ENCODE measurements around the gene DGKI. TPM values are rescaled to one million over a fixed set of nuclear protein-coding genes. Genes with fewer than 3 reads are reported as not detected.

Gene DGKI
- total RNA-seq, 1 experiment from 2014 or later: 0.41 TPM

- TF ChIP-seq EZH2 (IDR thresholded peaks at IDR 0.05; ENCODE audit: low read depth): no peak
- TF ChIP-seq CTCF (conservative IDR thresholded peaks at IDR 0.05): no peak
- Histone ChIP-seq H3K36me3 (ENCODE audit: low read depth) (0 out of 2 replicates have a peak, but pooled peaks cover 3% of the 10 kb centered on the region), H3K79me2 (ENCODE audit: low read depth) (no peaks in the 10 kb centered on the region), H3F3A (ENCODE audit: insufficient read depth, low read depth) (no peaks in the 10 kb centered on the region), H3K9me3 (ENCODE audit: insufficient read depth, low read depth) (no peaks in the 10 kb centered on the region), H4K20me1 (ENCODE audit: insufficient read depth) (no peaks in the 10 kb centered on the region), H3K4me3 (no peak overlapping the region), H2AFZ (no peak overlapping the region), H3K27ac (no peak overlapping the region), H3K4me2 (no peak overlapping the region), H3K9me2 (ENCODE audit: insufficient read depth) (no peaks in the 10 kb centered on the region), H3K4me1 (replicated peaks; ENCODE audit: insufficient read depth) (no peaks in the 10 kb centered on the region), H3K27me3 (ENCODE audit: insufficient read depth, low read depth) (no peaks in the 10 kb centered on the region)
- BruUV-seq (replicated peaks): no TSS peak
- no peak for DNase-seq
- intact Hi-C loops (cut with micrococcal nuclease; ENCODE audit: unreplicated experiment): no loop called here
- POLR2A ChIA-PET (ENCODE audit: unreplicated experiment): no interaction called here
- CTCF ChIA-PET: no interaction called here
These were observed 19.0 kb upstream of the DGKI start for GRCh38 chr7:137865764-137866163.

- BruUV-seq (replicated peaks): no TSS peak
- no peak overlapping the region for H2AFZ ChIP-seq
- H3K9me2 ChIP-seq (ENCODE audit: insufficient read depth): no peaks in the 10 kb centered on the region
- H3K27me3 ChIP-seq (ENCODE audit: insufficient read depth, low read depth): no peaks in the 10 kb centered on the region
- H3K27ac ChIP-seq: no peak overlapping the region
- CTCF ChIA-PET: no interaction called here
- POLR2A ChIA-PET (ENCODE audit: unreplicated experiment): no interaction called here
- intact Hi-C loops (cut with micrococcal nuclease; ENCODE audit: unreplicated experiment): no loop called here
- no peak for DNase-seq
- no peaks in the 10 kb centered on the region for H4K20me1 ChIP-seq (ENCODE audit: insufficient read depth)
- H3K79me2 ChIP-seq (ENCODE audit: low read depth): no peaks in the 10 kb centered on the region
- TF ChIP-seq EZH2 (IDR thresholded peaks at IDR 0.05; ENCODE audit: low read depth) (no peak), CTCF (conservative IDR thresholded peaks at IDR 0.05) (no peak)
- no peaks in the 10 kb centered on the region for H3K4me1 ChIP-seq (replicated peaks; ENCODE audit: insufficient read depth)
- 0 out of 2 replicates have a peak, but pooled peaks cover 3% of the 10 kb centered on the region for H3K36me3 ChIP-seq (ENCODE audit: low read depth)
- H3K9me3 ChIP-seq (ENCODE audit: insufficient read depth, low read depth): no peaks in the 10 kb centered on the region
- no peak overlapping the region for H3K4me2 ChIP-seq
- H3K4me3 ChIP-seq: no peak overlapping the region
- no peaks in the 10 kb centered on the region for H3F3A ChIP-seq (ENCODE audit: insufficient read depth, low read depth)
These were observed 16.2 kb upstream of the DGKI start for GRCh38 chr7:137862964-137863363.

- Histone ChIP-seq H3K36me3 (ENCODE audit: low read depth) (0 out of 2 replicates have a peak, but pooled peaks cover under 1% of the 10 kb centered on the region), H3K9me3 (ENCODE audit: insufficient read depth, low read depth) (no peaks in the 10 kb centered on the region), H3K27ac (no peak overlapping the region), H3F3A (ENCODE audit: insufficient read depth, low read depth) (no peaks in the 10 kb centered on the region), H3K4me1 (replicated peaks; ENCODE audit: insufficient read depth) (no peaks in the 10 kb centered on the region), H3K4me2 (no peak overlapping the region), H3K9me2 (ENCODE audit: insufficient read depth) (no peaks in the 10 kb centered on the region), H3K27me3 (ENCODE audit: insufficient read depth, low read depth) (no peaks in the 10 kb centered on the region), H3K4me3 (no peak overlapping the region), H4K20me1 (ENCODE audit: insufficient read depth) (no peaks in the 10 kb centered on the region), H3K79me2 (ENCODE audit: low read depth) (no peaks in the 10 kb centered on the region), H2AFZ (no peak overlapping the region)
- BruUV-seq (replicated peaks): no TSS peak
- TF ChIP-seq EZH2 (IDR thresholded peaks at IDR 0.05; ENCODE audit: low read depth) (no peak), CTCF (conservative IDR thresholded peaks at IDR 0.05) (no peak)
- no peak for DNase-seq
- ChIA-PET CTCF (no interaction called here), POLR2A (ENCODE audit: unreplicated experiment) (no interaction called here)
- intact Hi-C loops (cut with micrococcal nuclease; ENCODE audit: unreplicated experiment): no loop called here
These were observed 15.6 kb upstream of the DGKI start for GRCh38 chr7:137862358-137862757.
